Mucosa of descending colon (tissue), 3 donors: Measurements from ENCODE around the gene GPC6. TPM values are rescaled to one million over a fixed set of nuclear protein-coding genes. Genes with fewer than 3 reads are reported as not detected.

ENCODE experiments used
- ATAC-seq: fragments of 200-7000 bp; cut with Tn5 transposase; one replicate; pipeline ENCODE4 v1.9.1; 2020; ENCODE audit warnings: mild to moderate bottlenecking, moderate library complexity
- DNase-seq, 3 donors: peaks; one replicate each; pipeline ENCODE4 v3.0.0-alpha.2; 2020
- H3K36me3 ChIP-seq: fragments of 200-600 bp; one replicate; pipeline ENCODE4 v1.8.0; 2021; ENCODE audit warnings: low read depth, mild to moderate bottlenecking
- H3K4me1 ChIP-seq: fragments of 200-600 bp; one replicate; pipeline ENCODE4 v1.8.0; 2021; ENCODE audit warnings: low read depth, mild to moderate bottlenecking
- H3K4me3 ChIP-seq: fragments of 200-600 bp; one replicate; pipeline ENCODE4 v1.8.0; 2021; ENCODE audit warnings: mild to moderate bottlenecking
- H3K9me3 ChIP-seq: fragments of 200-600 bp; one replicate; pipeline ENCODE4 v1.8.0; 2021; ENCODE audit warnings: mild to moderate bottlenecking
- intact Hi-C, 2 donors: fragments of 100-400 bp; cut with DNase I in 1 of 2; cut with micrococcal nuclease in 1 of 2; formaldehyde crosslinking; loops; one replicate each; pipeline versions ENCODE4 v1.11.0 to v1.11.1; 2022; cut with DNase I, micrococcal nuclease
- total RNA-seq, 3 donors: library from RNA; stranded (reverse); fragmentation: NEBNext Ultra II Directional in 2 of 3; extraction: Animal tissue kit (Norgen Biotek cat#: 25700) in 2 of 3; gene quantifications; one replicate each; pipeline versions ENCODE4 v1.2.1 to v1.2.4, GENCODE V29; 2021 to 2023
- TF ChIP-seq, protein P1 (sequence below): fragments of 200-600 bp; IDR thresholded peaks from one replicate; pipeline ENCODE4 v1.8.0; 2022; ENCODE audit warnings: antibody characterized with exemption, mild to moderate bottlenecking
- donor health status: DM: no; HTN: no; CAD: no; lungs with moderate emphysema.
- donor health status: DM: no; HTN: no; CAD: no.
- donor health status: DM: no; HTN: yes; CAD: no.

The GPC6 gene
- total RNA-seq, 3 donors from 2014 or later = 2.7 to 11.3 (median 7.5) TPM

DNA sequence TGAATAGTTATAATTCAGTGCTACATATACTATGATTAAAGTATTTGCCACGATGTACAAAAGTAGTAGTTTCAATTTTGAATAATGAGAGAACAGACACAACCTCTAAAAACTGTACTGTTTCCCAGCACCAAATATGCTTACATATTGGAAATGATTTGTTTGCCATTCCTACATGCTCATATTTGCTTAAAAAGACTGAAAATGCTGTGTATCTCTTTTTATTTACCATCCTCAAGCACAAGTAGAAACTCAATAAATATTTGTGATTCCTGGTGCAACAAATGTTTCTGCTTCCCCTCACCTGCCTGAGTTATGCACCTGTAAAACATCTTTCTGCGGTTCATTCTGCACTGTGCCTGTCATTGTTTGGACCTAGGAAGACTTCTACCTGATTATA is 740.7 kb downstream of the GPC6 start:
- TF ChIP-seq, protein P1, sequence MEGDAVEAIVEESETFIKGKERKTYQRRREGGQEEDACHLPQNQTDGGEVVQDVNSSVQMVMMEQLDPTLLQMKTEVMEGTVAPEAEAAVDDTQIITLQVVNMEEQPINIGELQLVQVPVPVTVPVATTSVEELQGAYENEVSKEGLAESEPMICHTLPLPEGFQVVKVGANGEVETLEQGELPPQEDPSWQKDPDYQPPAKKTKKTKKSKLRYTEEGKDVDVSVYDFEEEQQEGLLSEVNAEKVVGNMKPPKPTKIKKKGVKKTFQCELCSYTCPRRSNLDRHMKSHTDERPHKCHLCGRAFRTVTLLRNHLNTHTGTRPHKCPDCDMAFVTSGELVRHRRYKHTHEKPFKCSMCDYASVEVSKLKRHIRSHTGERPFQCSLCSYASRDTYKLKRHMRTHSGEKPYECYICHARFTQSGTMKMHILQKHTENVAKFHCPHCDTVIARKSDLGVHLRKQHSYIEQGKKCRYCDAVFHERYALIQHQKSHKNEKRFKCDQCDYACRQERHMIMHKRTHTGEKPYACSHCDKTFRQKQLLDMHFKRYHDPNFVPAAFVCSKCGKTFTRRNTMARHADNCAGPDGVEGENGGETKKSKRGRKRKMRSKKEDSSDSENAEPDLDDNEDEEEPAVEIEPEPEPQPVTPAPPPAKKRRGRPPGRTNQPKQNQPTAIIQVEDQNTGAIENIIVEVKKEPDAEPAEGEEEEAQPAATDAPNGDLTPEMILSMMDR = no peak
- Histone ChIP-seq H3K4me1 (no peaks in the 10 kb centered on the region), H3K4me3 (no peak overlapping the region), H3K9me3 (no peaks in the 10 kb centered on the region), H3K36me3 (no peaks in the 10 kb centered on the region)
- intact Hi-C loops = no loop called here
- DNase-seq (no peak), ATAC-seq (no peak)

DNA sequence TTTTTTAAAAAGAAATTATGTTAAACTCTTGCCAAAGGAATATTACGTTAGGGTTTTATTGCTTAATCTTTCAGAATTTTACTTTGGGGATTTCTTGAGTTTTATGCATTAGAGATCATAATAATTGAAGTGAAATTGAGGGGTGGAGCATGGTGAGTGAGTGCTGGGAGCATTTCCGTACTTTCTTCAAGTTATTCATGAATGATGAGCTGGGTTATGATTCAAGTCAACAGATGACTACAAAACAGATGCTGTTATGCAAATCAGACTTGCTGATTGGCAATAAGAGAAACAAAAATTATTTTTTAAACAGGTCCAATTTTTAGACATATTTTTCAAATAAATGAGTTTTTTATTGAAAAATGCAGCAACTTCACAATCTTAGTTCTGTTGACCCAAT is 748.6 kb downstream of the GPC6 start:
- Histone ChIP-seq H3K36me3 (no peaks in the 10 kb centered on the region), H3K4me1 (no peaks in the 10 kb centered on the region), H3K4me3 (no peak overlapping the region), H3K9me3 (no peaks in the 10 kb centered on the region)
- DNase-seq = no peak
- intact Hi-C loops = no loop called here
- no peak for ATAC-seq
- TF ChIP-seq, protein P1 = no peak

DNA sequence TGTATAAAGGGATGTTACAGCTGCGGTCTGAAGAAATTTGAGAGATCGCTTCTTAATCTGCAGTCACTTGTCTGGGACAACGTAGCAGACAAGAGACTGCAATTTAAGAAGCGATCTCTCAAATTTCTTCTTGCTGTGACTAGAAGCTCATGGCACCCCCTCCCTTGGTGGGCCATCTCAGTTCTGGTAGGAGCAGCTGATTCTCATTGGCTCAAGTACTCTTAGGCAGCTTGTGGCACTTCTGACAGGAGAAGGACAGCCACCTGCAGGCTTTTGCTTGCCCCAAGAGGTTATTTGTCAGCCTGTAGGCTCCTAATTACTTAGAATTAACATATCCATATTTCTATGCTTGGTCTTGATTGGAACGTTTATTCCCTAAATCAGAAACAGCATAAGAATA is 749.9 kb downstream of the GPC6 start:
- H3K9me3 ChIP-seq = no peaks in the 10 kb centered on the region
- no peak for DNase-seq
- H3K4me1 ChIP-seq = no peaks in the 10 kb centered on the region
- TF ChIP-seq, protein P1 = no peak
- intact Hi-C loops = no loop called here
- no peak for ATAC-seq
- H3K36me3 ChIP-seq = no peaks in the 10 kb centered on the region
- H3K4me3 ChIP-seq = no peak overlapping the region

DNA sequence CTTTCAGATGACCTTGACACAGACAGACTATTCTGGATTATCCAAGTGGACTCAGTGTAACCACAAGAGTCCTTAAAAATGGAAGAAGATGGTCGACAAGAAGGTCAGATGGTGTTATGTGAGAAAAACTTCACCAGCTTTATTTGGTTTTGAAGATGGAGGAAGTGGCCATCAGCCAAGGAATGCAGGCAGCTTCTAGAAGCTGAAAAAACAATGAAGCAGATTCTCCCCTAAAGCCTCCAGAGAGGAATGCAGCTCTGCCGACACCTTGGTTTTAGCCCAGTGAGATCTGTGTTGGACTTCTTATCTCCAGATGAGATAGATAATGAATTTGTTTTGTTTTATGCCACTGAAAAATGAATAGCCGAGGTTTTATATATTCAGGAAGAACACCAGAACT is 751.4 kb downstream of the GPC6 start:
- ATAC-seq (no peak), DNase-seq (no peak)
- Histone ChIP-seq H3K36me3 (no peaks in the 10 kb centered on the region), H3K4me1 (no peaks in the 10 kb centered on the region), H3K9me3 (no peaks in the 10 kb centered on the region), H3K4me3 (no peak overlapping the region)
- TF ChIP-seq, protein P1 = no peak
- intact Hi-C loops = no loop called here

DNA sequence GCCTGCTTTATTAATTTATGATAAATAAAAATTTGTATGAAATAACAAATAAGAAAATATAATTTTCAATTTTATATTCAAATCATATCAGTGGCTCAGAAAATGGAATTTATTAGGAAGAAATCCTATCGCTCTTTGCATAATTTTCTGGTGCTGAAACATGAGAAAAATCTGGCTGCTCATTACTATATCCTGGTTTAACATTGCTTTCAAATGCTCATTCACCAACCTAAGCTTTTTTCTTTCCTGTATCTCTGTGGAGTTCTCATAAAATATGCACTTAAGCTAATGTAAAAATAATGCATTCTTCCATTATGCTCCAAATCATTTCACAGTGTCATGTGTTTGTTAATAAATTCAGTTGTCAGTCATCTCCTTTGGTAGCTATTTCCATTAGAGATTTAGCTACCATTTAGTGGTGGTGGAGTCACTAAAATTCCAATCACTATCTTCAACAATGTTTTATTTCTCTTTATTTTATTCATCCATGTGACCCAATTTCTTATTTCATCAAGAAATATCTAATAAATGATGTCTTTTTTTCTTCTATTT is 754.9 kb downstream of the GPC6 start:
- Histone ChIP-seq H3K36me3 (no peaks in the 10 kb centered on the region), H3K4me1 (no peaks in the 10 kb centered on the region), H3K9me3 (no peaks in the 10 kb centered on the region), H3K4me3 (no peak overlapping the region)
- no peak for DNase-seq
- intact Hi-C loops = no loop called here
- ATAC-seq = no peak
- TF ChIP-seq, protein P1 = no peak
